ENCODE data around the gene IFI16.

IFI16 gene

GRCh38 chr1:159009704-159010361 is at the start of gene IFI16:
IFI16 (plus strand) TSS chr1:159009907; CDS start chr1:159014681, 4,774 bp downstream.
- Histone ChIP-seq H3K4me3 (ENCODE audit: insufficient read length, low read depth) (no peak within 1 kb of the TSS), H3K36me3 (ENCODE audit: insufficient read depth, insufficient read length, low read length) (no peaks in the 10 kb centered on the region), H3K27me3 (ENCODE audit: insufficient read depth, insufficient read length) (no peaks in the 10 kb centered on the region), H3K9me3 (ENCODE audit: insufficient read depth, low read length) (no peaks in the 10 kb centered on the region; the same call in none of the 2 replicates), H3K9ac (ENCODE audit: insufficient read length, low read depth) (no peak within 1 kb of the TSS), H3K4me1 (ENCODE audit: insufficient read depth, insufficient read length) (peaks cover 5% of the 10 kb centered on the region)
- TF ChIP-seq SUZ12 (IDR thresholded peaks at IDR 0.05; ENCODE audit: extremely low read depth, insufficient read depth, insufficient read length) (no peak), ZNF274 (IDR thresholded peaks at IDR 0.05; ENCODE audit: low read depth, low read length) (no peak), YY1 (IDR thresholded peaks at IDR 0.05; ENCODE audit: insufficient read depth, insufficient read length) (no peak)
- no peak for DNase-seq (ENCODE audit: low read depth, low spot score)

DNA sequence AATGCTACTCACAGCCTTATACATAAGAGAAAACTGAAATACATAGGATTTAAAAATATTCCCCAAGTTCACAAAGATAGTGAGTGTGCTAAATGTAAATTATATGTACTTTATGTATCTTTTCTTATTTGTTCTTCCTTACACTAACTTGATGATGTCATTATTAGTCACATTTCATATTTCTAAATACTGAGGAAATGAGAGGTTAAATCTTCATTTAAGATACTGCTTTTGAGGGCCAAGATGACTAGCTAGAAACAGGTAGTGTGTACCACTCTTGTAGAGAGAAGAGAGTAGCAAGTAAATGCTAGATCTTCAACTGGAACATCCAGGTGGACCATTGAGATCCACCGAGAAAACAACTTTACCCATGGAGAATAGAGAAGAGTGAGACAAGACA is 48.5 kb upstream of the IFI16 start:
- Histone ChIP-seq H3K36me3 (ENCODE audit: insufficient read depth, insufficient read length, low read length) (no peaks in the 10 kb centered on the region), H3K4me3 (ENCODE audit: insufficient read length, low read depth) (no peak overlapping the region), H3K4me1 (ENCODE audit: insufficient read depth, insufficient read length) (no peaks in the 10 kb centered on the region), H3K9me3 (ENCODE audit: insufficient read depth, low read length) (no peaks in the 10 kb centered on the region), H3K27me3 (ENCODE audit: insufficient read depth, insufficient read length) (no peaks in the 10 kb centered on the region), H3K9ac (ENCODE audit: insufficient read length, low read depth) (no peak overlapping the region)
- no peak for DNase-seq (ENCODE audit: low read depth, low spot score)
- TF ChIP-seq ZNF274 (IDR thresholded peaks at IDR 0.05; ENCODE audit: low read depth, low read length) (no peak), SUZ12 (IDR thresholded peaks at IDR 0.05; ENCODE audit: extremely low read depth, insufficient read depth, insufficient read length) (no peak), YY1 (IDR thresholded peaks at IDR 0.05; ENCODE audit: insufficient read depth, insufficient read length) (no peak)

DNA sequence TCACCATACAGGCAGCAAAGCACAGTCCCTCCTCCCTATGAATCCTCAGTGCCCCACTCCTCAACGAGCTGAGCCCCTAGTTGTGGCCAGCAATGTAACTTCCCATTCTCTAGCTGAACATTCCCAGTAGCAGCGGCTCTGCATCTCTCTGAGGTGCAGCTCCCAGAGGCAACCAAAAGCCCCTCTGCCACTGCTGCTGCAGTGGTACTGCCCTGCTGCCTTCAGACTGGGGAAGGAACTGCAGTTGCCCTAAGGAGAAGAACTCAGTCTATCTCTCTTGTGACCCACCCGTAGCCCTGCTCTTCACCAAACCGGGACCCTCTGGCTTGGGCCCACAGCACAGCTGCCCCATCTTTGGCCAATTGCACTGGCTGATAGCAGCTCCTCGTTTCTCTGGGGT is 46.7 kb upstream of the IFI16 start:
- TF ChIP-seq SUZ12 (IDR thresholded peaks at IDR 0.05; ENCODE audit: extremely low read depth, insufficient read depth, insufficient read length) (no peak), YY1 (IDR thresholded peaks at IDR 0.05; ENCODE audit: insufficient read depth, insufficient read length) (no peak)
- no peaks in the 10 kb centered on the region for H3K27me3 ChIP-seq (ENCODE audit: insufficient read depth, insufficient read length)
- DNase-seq (ENCODE audit: low read depth, low spot score) = no peak
- no peaks in the 10 kb centered on the region for H3K4me1 ChIP-seq (ENCODE audit: insufficient read depth, insufficient read length)
- no peaks in the 10 kb centered on the region for H3K36me3 ChIP-seq (ENCODE audit: insufficient read depth, insufficient read length, low read length)
- H3K9ac ChIP-seq (ENCODE audit: insufficient read length, low read depth) = no peak overlapping the region
- no peak overlapping the region for H3K4me3 ChIP-seq (ENCODE audit: insufficient read length, low read depth)
- no peaks in the 10 kb centered on the region for H3K9me3 ChIP-seq (ENCODE audit: insufficient read depth, low read length)

- Histone ChIP-seq H3K9me3 (ENCODE audit: insufficient read depth, low read length) (no peaks in the 10 kb centered on the region), H3K4me3 (ENCODE audit: insufficient read length, low read depth) (no peak overlapping the region), H3K36me3 (ENCODE audit: insufficient read depth, insufficient read length, low read length) (no peaks in the 10 kb centered on the region), H3K27me3 (ENCODE audit: insufficient read depth, insufficient read length) (no peaks in the 10 kb centered on the region), H3K9ac (ENCODE audit: insufficient read length, low read depth) (no peak overlapping the region), H3K4me1 (ENCODE audit: insufficient read depth, insufficient read length) (no peaks in the 10 kb centered on the region)
- no peak for DNase-seq (ENCODE audit: low read depth, low spot score)
- TF ChIP-seq YY1 (IDR thresholded peaks at IDR 0.05; ENCODE audit: insufficient read depth, insufficient read length) = no peak
- no peak for TF ChIP-seq ZNF274 (IDR thresholded peaks at IDR 0.05; ENCODE audit: low read depth, low read length)
- no peak for TF ChIP-seq SUZ12 (IDR thresholded peaks at IDR 0.05; ENCODE audit: extremely low read depth, insufficient read depth, insufficient read length)
These were observed 40.5 kb upstream of the IFI16 start for GRCh38 chr1:158969166-158969565.

GRCh38 chr1:158969855-158970254 is 39.9 kb upstream of the IFI16 start:
- Histone ChIP-seq H3K27me3 (ENCODE audit: insufficient read depth, insufficient read length) (no peaks in the 10 kb centered on the region), H3K9me3 (ENCODE audit: insufficient read depth, low read length) (no peaks in the 10 kb centered on the region), H3K9ac (ENCODE audit: insufficient read length, low read depth) (no peak overlapping the region), H3K4me3 (ENCODE audit: insufficient read length, low read depth) (no peak overlapping the region), H3K36me3 (ENCODE audit: insufficient read depth, insufficient read length, low read length) (no peaks in the 10 kb centered on the region), H3K4me1 (ENCODE audit: insufficient read depth, insufficient read length) (no peaks in the 10 kb centered on the region)
- DNase-seq (ENCODE audit: low read depth, low spot score) = no peak
- TF ChIP-seq YY1 (IDR thresholded peaks at IDR 0.05; ENCODE audit: insufficient read depth, insufficient read length) (no peak), ZNF274 (IDR thresholded peaks at IDR 0.05; ENCODE audit: low read depth, low read length) (no peak), SUZ12 (IDR thresholded peaks at IDR 0.05; ENCODE audit: extremely low read depth, insufficient read depth, insufficient read length) (no peak)

GRCh38 chr1:158972841-158973240 is 36.9 kb upstream of the IFI16 start:
- no peak for DNase-seq (ENCODE audit: low read depth, low spot score)

GRCh38 chr1:158976219-158976618 is 33.5 kb upstream of the IFI16 start:
- TF ChIP-seq ZNF274 (IDR thresholded peaks at IDR 0.05; ENCODE audit: low read depth, low read length) (no peak), YY1 (IDR thresholded peaks at IDR 0.05; ENCODE audit: insufficient read depth, insufficient read length) (no peak), SUZ12 (IDR thresholded peaks at IDR 0.05; ENCODE audit: extremely low read depth, insufficient read depth, insufficient read length) (no peak)
- Histone ChIP-seq H3K4me3 (ENCODE audit: insufficient read length, low read depth) (no peak overlapping the region), H3K36me3 (ENCODE audit: insufficient read depth, insufficient read length, low read length) (no peaks in the 10 kb centered on the region), H3K4me1 (ENCODE audit: insufficient read depth, insufficient read length) (no peaks in the 10 kb centered on the region), H3K9ac (ENCODE audit: insufficient read length, low read depth) (no peak overlapping the region), H3K27me3 (ENCODE audit: insufficient read depth, insufficient read length) (no peaks in the 10 kb centered on the region), H3K9me3 (ENCODE audit: insufficient read depth, low read length) (peaks cover 5% of the 10 kb centered on the region; the same call in 1 of the 2 replicates)
- DNase-seq (ENCODE audit: low read depth, low spot score) = peak; percentile 30

More at GRCh38 chr1:158972841-158973240, 36.9 kb upstream of the IFI16 start:
- no peaks in the 10 kb centered on the region for H3K9me3 ChIP-seq (ENCODE audit: insufficient read depth, low read length)
- no peaks in the 10 kb centered on the region for H3K4me1 ChIP-seq (ENCODE audit: insufficient read depth, insufficient read length)
- no peaks in the 10 kb centered on the region for H3K36me3 ChIP-seq (ENCODE audit: insufficient read depth, insufficient read length, low read length)
- TF ChIP-seq SUZ12 (IDR thresholded peaks at IDR 0.05; ENCODE audit: extremely low read depth, insufficient read depth, insufficient read length) (no peak), YY1 (IDR thresholded peaks at IDR 0.05; ENCODE audit: insufficient read depth, insufficient read length) (no peak)
- H3K27me3 ChIP-seq (ENCODE audit: insufficient read depth, insufficient read length) = no peaks in the 10 kb centered on the region
- no peak overlapping the region for H3K9ac ChIP-seq (ENCODE audit: insufficient read length, low read depth)
- H3K4me3 ChIP-seq (ENCODE audit: insufficient read length, low read depth) = no peak overlapping the region

All from NT2/D1 (cell line).